Effector CD8-positive, alpha-beta T cell (primary cell): ENCODE results near the gene SURF6.
"Not testable (repeated sequence)": the region's sequence is repeated elsewhere in the genome, so short reads cannot be mapped to it uniquely, and the experiment has no call there.

Experiments used
- DNase-seq: peaks from one replicate; lab custom pipeline; 2025; lab: John Stamatoyannopoulos, UW

SURF6 gene

DNA sequence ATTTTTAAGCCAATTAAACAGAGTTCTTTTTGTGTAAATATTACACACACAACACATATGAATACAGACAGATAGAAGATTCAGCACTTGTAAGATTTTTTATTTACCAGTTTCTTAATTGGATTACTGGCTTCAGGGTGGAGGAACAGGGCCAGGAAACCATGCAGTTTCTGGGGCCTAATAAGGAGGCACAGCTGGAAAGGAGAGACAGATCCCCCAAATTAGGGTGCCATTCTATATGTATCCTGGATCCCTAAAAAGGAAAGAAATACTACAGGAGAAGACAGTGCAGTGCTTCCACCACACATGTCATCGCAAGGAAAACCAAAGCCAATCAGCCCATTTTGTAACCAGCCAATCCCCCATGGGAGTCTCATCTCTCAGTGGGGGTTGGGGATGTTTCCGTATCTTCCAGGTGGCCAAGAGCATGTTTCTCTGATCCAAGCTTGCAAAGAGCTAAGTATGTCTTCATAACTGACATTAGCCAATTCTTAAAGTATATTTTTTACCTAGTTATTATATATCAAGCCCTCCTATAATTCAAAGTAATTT lies 45.2 kb downstream of the SURF6 start:
- no peak for DNase-seq

DNA sequence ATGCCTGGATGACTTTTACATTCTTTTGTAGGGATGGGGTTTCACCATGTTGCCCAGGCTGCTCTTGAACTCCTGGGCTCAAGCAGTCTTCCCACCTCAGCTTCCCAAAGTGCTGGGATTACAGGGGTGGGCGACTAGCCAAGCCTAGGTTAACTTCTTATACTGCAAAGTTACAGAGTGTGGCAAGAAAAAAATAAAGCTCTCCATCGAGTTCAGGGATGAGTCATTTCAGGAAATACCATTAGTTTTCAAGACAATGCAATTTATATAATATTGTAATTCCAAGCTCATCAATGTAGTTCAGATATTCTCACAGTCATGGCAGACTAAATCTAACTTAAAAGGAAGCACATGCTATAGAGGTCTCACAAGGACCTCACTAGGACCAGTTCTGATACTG lies 49.5 kb downstream of the SURF6 start:
- no peak for DNase-seq

DNA sequence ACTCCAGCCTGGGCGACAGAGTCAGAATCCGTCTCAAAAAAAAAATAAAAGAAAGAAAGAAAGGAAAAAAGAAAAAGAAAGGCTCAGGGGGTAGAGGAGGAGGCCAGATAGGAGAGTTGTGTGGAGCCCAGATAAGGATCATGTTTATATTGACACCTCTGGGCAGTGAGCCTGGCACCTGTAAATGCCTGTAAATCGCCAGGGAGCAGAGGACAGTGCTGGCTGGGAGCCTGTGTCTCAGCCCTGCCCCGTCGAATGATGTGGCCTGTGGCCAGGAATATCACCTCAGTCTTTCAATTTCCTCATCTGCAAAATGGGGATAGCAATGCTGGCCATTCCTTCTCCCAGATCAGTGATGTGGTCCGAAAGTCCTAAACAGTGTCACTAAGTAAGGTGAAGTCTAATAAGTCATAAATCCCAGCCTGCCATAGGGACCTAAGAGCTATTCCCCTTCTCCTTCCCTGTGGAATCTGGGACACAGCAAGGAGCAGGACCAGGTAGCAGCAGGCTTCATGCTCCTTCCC lies 50.7 kb downstream of the SURF6 start:
- no peak for DNase-seq

DNA sequence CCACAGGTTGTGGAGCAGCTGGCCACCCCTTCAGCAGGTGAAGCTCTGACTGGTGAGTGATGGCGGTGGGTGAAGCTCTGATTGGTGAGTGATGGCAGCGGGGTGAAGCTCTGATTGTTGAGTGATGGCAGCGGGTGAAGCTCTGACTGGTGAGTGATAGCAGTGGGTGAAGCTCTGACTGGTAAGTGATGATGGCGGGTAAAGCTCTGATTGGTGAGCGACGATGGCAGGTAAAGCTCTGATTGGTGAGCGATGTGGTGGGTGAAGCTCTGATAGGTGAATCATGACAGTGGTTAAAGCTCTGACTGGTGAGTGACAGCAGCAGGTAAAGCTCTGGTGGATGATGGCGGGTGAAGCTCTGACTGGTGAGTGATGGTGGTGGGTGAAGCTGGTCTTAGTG lies 51.6 kb downstream of the SURF6 start:
- no peak for DNase-seq

DNA sequence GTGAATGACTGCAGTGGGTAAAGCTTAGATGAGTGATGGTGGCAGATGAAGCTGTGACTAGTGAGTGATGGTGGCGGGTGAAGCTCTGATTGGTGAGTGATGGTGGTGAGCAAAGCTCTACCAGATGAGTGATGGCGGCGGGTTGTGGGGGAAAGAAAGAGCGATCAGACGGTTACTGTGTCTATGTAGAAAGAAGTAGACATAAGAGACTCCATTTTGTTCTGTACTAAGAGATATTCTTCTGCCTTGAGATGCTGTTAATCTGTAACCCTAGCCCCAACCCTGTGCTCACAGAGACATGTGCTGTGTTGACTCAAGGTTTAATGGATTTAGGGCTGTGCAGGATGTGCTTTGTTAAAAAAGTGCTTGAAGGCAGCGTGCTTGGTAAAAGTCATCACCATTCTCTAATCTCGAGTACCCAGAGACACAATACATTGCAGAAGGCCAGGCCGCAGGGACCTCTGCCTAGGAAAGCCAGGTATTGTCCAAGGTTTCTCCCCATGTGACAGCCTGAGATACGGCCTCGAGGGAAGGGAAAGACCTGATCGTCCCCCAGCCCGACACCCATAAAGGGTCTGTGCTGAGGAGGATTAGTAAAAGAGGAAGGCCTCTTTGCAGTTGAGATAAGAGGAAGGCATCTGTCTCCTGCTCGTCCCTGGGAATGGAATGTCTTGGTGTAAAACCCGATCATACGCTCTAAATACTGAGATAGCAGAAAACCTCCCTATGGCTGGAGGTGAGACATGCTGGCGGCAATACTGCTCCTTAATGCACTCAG lies 52.5 kb downstream of the SURF6 start:
- DNase-seq: not testable (repeated sequence)

DNA sequence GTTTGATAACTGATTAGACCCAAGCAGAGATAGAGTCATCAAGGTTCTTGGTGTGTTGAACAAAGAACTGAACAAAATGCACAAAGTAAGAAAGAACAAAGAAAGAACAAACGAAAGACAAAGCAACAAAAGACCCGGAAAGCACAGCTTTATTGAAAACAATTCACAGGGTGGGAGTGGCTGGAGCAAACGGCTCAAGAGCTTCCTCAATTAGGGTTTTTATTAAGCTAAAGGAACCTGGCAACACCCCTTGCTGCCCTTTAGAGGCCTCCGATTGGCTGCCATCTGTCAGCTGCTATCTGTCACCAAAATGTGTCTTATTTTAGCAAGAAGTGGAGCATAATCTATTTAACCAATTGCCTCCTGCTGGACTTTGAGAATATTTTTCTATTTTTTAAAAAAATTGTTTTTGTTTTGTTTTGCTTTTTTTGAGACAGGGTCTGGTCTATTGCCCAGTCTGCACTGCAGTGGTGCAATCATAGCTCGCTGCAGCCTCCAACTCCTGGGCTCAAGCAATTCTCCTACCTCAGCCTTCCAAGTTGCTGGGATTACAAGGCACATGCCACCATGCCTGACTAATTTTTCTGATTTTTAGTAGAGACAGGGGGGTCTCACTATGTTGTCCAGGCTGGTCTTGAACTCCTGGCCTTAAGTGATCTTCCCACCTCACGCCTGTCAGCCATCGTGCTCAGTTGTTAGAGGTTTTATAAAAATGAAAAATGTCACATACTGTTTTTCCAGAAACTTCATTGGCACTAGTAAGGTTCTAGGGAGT lies 53.3 kb downstream of the SURF6 start:
- DNase-seq: no peak

DNA sequence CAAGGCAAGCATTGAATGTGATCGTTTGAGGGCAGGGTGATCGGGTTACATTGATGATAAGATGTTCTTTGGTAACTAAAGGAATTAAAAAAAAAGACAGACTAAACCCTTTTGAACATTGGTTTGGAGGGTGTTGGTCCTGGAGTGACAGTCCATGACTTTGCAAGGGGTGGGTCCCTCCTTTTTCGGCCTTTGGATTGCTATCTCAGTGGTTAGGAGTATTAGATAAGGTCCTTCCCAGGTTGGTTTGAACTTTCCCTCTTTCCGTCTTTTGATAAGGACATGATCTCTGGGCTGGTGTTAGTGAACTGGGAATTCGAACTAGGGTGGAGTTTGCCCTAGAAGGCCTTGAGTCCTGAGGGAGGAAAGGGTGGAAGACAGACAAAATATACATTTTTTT lies 55.6 kb downstream of the SURF6 start:
- DNase-seq: no peak
